ENCODE results near the gene CSNK1E. TPM values are rescaled to one million over a fixed set of nuclear protein-coding genes. Genes with fewer than 3 reads are reported as not detected.
A peak's percentile ranks its signal among the peaks of the same experiment; 100 is the strongest.

The CSNK1E gene
- total RNA-seq, 2 donors from 2014 or later, result 41.8 to 78.8 TPM

DNA sequence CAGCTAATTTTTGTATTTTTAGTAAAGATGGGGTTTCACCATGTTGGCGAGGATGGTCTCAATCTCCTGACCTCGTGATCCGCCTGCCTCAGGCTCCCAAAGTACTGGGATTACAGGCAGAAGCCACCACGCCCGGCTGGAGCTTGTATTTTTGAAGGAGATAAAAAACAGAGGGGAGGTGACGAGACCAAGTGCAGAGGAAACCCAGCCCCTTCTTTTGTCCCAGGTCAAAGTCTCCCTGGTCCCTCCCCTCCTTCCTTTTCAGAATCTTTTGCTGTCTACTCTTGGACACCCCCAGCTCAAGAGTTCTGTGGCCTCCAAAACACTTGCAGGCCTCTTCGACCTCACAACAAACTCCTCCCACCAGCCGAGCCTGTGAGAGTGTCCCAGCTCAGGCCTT, 32.2 kb downstream of the CSNK1E start:
- no peaks in the 10 kb centered on the region for H3K27me3 ChIP-seq
- H3K27ac ChIP-seq, result peak overlapping the region; percentile 21 to 61
- H3K9me3 ChIP-seq, result no peaks in the 10 kb centered on the region
- H3K36me3 ChIP-seq, result no peaks in the 10 kb centered on the region
- no peak for DNase-seq (ENCODE audit: low spot score)
- TF ChIP-seq, protein P1, sequence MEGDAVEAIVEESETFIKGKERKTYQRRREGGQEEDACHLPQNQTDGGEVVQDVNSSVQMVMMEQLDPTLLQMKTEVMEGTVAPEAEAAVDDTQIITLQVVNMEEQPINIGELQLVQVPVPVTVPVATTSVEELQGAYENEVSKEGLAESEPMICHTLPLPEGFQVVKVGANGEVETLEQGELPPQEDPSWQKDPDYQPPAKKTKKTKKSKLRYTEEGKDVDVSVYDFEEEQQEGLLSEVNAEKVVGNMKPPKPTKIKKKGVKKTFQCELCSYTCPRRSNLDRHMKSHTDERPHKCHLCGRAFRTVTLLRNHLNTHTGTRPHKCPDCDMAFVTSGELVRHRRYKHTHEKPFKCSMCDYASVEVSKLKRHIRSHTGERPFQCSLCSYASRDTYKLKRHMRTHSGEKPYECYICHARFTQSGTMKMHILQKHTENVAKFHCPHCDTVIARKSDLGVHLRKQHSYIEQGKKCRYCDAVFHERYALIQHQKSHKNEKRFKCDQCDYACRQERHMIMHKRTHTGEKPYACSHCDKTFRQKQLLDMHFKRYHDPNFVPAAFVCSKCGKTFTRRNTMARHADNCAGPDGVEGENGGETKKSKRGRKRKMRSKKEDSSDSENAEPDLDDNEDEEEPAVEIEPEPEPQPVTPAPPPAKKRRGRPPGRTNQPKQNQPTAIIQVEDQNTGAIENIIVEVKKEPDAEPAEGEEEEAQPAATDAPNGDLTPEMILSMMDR (IDR thresholded peaks at IDR 0.05), result no peak
- no peak overlapping the region for H3K4me3 ChIP-seq
- peaks cover 0 to 16% of the 10 kb centered on the region in 2 donors for H3K4me1 ChIP-seq

DNA sequence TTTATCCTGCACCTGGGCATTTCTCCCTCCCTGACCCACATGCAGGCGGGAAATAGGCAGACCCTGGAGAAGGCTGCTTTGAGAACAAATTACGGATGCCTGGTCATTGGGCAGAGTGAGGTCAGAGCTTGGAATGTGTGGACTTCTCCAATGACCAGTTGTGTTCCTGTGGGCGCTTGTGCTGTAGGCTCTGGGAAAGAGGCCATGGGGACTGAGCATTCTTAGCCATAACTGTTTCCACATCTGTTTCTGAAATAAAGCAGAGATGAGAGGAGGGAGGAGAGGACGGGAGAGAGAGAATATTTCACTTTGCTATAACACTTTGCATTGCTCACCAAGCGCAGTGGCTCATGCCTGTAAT, 33.2 kb downstream of the CSNK1E start:
- no peaks in the 10 kb centered on the region for H3K27me3 ChIP-seq
- TF ChIP-seq, protein P1 (IDR thresholded peaks at IDR 0.05), result no peak
- peak; percentile 82 for DNase-seq (ENCODE audit: low spot score)
- no peaks in the 10 kb centered on the region for H3K36me3 ChIP-seq
- peaks cover 0 to 16% of the 10 kb centered on the region in 2 donors for H3K4me1 ChIP-seq
- no peaks in the 10 kb centered on the region for H3K9me3 ChIP-seq
- peak overlapping the region; percentile 39 to 61 for H3K27ac ChIP-seq
- H3K4me3 ChIP-seq, result no peak overlapping the region

- Histone ChIP-seq H3K9me3 (no peaks in the 10 kb centered on the region), H3K36me3 (no peaks in the 10 kb centered on the region), H3K4me1 (peaks cover 0 to 16% of the 10 kb centered on the region in 2 donors), H3K27me3 (no peaks in the 10 kb centered on the region), H3K27ac (no peak overlapping the region), H3K4me3 (no peak overlapping the region)
- no peak for DNase-seq (ENCODE audit: low spot score)
- TF ChIP-seq, protein P1 (IDR thresholded peaks at IDR 0.05), result no peak
Measured at GRCh38 chr22:38282397-38282796, 34.8 kb downstream of the CSNK1E start.

- DNase-seq (ENCODE audit: low spot score), result no peak
- H3K27ac ChIP-seq, result no peak overlapping the region
- no peaks in the 10 kb centered on the region for H3K9me3 ChIP-seq
- TF ChIP-seq, protein P1 (IDR thresholded peaks at IDR 0.05), result no peak
- no peaks in the 10 kb centered on the region for H3K36me3 ChIP-seq
- peaks cover 0 to 19% of the 10 kb centered on the region in 2 donors for H3K4me1 ChIP-seq
- H3K4me3 ChIP-seq, result no peak overlapping the region
- no peaks in the 10 kb centered on the region for H3K27me3 ChIP-seq
Measured at GRCh38 chr22:38276166-38276565, 41.1 kb downstream of the CSNK1E start.

DNA sequence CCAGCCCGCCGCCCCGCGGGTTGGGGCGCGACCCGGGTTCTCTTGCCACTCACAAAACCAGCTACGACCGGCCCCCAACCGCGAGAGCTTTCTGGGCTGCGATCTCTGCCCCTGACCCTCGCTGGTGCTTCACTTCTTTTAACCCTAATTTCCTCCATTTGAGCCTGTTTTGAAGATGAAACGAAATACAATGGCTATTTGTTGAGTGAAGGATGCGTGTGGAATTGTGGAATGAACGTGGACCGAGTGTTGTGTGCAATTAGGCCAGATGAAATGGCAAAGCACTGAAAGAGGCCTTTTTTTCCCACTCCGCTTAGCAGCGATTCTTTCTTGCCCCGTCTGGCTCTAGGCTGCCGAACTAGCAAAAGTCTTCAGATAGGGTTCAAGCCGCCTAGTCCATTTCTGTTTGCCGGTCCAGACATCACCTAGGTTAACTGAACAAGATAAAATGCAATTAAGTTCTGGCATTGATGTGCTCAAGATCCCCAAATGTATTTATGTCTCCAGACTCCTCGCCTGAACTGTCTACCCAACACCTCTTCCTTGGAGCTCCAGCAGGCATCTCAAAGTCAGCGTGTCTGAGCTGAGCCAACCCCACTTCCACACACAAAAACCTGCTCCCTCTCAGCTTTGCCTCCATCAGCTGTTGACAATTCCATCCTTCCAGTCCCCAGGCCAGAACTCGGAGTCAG, 44.0 kb downstream of the CSNK1E start:
- no peaks in the 10 kb centered on the region for H3K9me3 ChIP-seq
- peaks cover 0 to 46% of the 10 kb centered on the region in 2 donors for H3K4me1 ChIP-seq
- H3K4me3 ChIP-seq, result peak overlapping the region; percentile 99 to 100
- no peaks in the 10 kb centered on the region for H3K27me3 ChIP-seq
- H3K27ac ChIP-seq, result peak overlapping the region; percentile 91 to 99
- H3K36me3 ChIP-seq, result no peaks in the 10 kb centered on the region
- DNase-seq (ENCODE audit: low spot score), result no peak
- TF ChIP-seq, protein P1 (IDR thresholded peaks at IDR 0.05), result no peak
